HL-60 (cell line): ENCODE measurements around the gene HK1.

Source experiments
- CTCF ChIP-seq: IDR thresholded peaks from one replicate; pipeline ENCODE4 v1.5.1; 2011; ENCODE audit warnings: low read length, control low read depth, inconsistent platforms; ENCODE audit not compliant: insufficient read depth
- REST ChIP-seq: IDR thresholded peaks from 2 replicates; pipeline ENCODE4 v1.6.1; 2012; ENCODE audit warnings: low read depth; ENCODE audit not compliant: insufficient replicate concordance
- SPI1 ChIP-seq: IDR thresholded peaks from 2 replicates; pipeline ENCODE4 v1.6.1; 2012; ENCODE audit warnings: low read depth, mild to moderate bottlenecking, borderline replicate concordance

- TF ChIP-seq CTCF (no peak), SPI1 (no peak), REST (no peak)
Measured at GRCh38 chr10:69372126-69372980, 94.1 kb downstream of the HK1 start.
